ENCODE measurements around the gene DIP2C. TPM values are rescaled to one million over a fixed set of nuclear protein-coding genes. Genes with fewer than 3 reads are reported as not detected.

The DIP2C gene
- total and polyA plus RNA-seq, 3 experiments from 2014 or later: 0.44 to 1.1 (median 0.55) TPM

- CTCF ChIA-PET: no interaction called here
- no peak for DNase-seq
- Mint-ChIP-seq H3K27ac (no peak overlapping the region), H3K36me3 (peaks cover 5 to 42% (median 6%) of the 10 kb centered on the region in 3 donors), H3K4me3 (no peak overlapping the region), H3K9me3 (no peaks in the 10 kb centered on the region), H3K4me1 (peaks cover 10 to 17% (median 16%) of the 10 kb centered on the region in 3 donors), H3K27me3 (peaks cover 0 to 4% of the 10 kb centered on the region in 2 donors)
- no peak overlapping the region for H3K4me3 ChIP-seq (ENCODE audit: low read length)
- no peaks in the 10 kb centered on the region for H3K27me3 ChIP-seq (ENCODE audit: insufficient read depth, low read length, poor library complexity, severe bottlenecking)
- POLR2A ChIA-PET: no interaction called here
- H3K4me1 ChIP-seq (ENCODE audit: insufficient read depth, low read length): peaks cover 3% of the 10 kb centered on the region
- H3K27ac ChIP-seq (ENCODE audit: low read depth, low read length): no peak overlapping the region
- no peaks in the 10 kb centered on the region for H3K36me3 ChIP-seq (ENCODE audit: insufficient read depth, low read length)
- no peaks in the 10 kb centered on the region for H3K9me3 ChIP-seq (ENCODE audit: low read length)
Observed at GRCh38 chr10:287026-287709, 402.3 kb downstream of the DIP2C start.

DNA sequence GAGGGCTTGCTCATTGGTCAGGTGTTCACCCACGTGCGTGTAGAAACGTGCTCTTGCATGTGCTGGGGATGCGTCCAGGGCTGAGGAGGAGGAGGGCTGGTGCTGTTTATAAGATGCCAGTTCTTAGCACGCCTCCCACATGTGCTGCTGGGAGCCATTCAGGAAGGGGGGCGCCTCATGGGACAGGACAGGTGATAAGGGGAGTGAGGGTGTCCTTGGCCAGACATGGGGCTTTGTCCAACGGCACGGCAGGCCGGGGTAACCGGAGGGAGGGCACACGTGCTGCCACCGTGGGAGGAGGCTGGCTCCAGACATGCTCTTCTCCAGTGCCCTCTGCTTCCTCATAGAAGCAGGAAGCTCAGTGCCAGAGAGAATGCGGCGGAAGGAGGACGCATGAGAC, 404.3 kb downstream of the DIP2C start:
- H3K4me3 ChIP-seq (ENCODE audit: low read length): no peak overlapping the region
- no peaks in the 10 kb centered on the region for H3K9me3 Mint-ChIP-seq
- H3K4me1 Mint-ChIP-seq: peaks cover 10 to 17% (median 16%) of the 10 kb centered on the region in 3 donors
- DNase-seq: no peak
- H3K4me3 Mint-ChIP-seq: no peak overlapping the region
- H3K36me3 ChIP-seq (ENCODE audit: insufficient read depth, low read length): no peaks in the 10 kb centered on the region
- no peak overlapping the region for H3K27ac ChIP-seq (ENCODE audit: low read depth, low read length)
- ChIA-PET CTCF (no interaction called here), POLR2A (interaction anchor here (0.6 kb wide), 1 partner anchor 184 kb away, joined by 5 read pairs; no protein-coding TSS in a partner anchor)
- no peaks in the 10 kb centered on the region for H3K9me3 ChIP-seq (ENCODE audit: low read length)
- peaks cover 0 to 1% of the 10 kb centered on the region in 2 donors for H3K27me3 Mint-ChIP-seq
- H3K27ac Mint-ChIP-seq: no peak overlapping the region
- no peaks in the 10 kb centered on the region for H3K27me3 ChIP-seq (ENCODE audit: insufficient read depth, low read length, poor library complexity, severe bottlenecking)
- H3K36me3 Mint-ChIP-seq: peaks cover 4 to 50% (median 5%) of the 10 kb centered on the region in 3 donors
- peaks cover 3% of the 10 kb centered on the region for H3K4me1 ChIP-seq (ENCODE audit: insufficient read depth, low read length)

GRCh38 chr10:283916-284356, 405.5 kb downstream of the DIP2C start:
- DNase-seq: no peak
- no peaks in the 10 kb centered on the region for H3K27me3 ChIP-seq (ENCODE audit: insufficient read depth, low read length, poor library complexity, severe bottlenecking)

GRCh38 chr10:283140-283479, 406.4 kb downstream of the DIP2C start:
- Mint-ChIP-seq H3K36me3 (peaks cover 3 to 47% (median 5%) of the 10 kb centered on the region in 3 donors), H3K9me3 (no peaks in the 10 kb centered on the region), H3K27ac (no peak overlapping the region), H3K4me3 (no peak overlapping the region), H3K27me3 (peaks cover 0 to 1% of the 10 kb centered on the region in 2 donors), H3K4me1 (peaks cover 10 to 17% (median 16%) of the 10 kb centered on the region in 3 donors)
- ChIA-PET CTCF (no interaction called here), POLR2A (no interaction called here)
- Histone ChIP-seq H3K27ac (ENCODE audit: low read depth, low read length) (no peak overlapping the region), H3K36me3 (ENCODE audit: insufficient read depth, low read length) (no peaks in the 10 kb centered on the region), H3K4me3 (ENCODE audit: low read length) (no peak overlapping the region), H3K27me3 (ENCODE audit: insufficient read depth, low read length, poor library complexity, severe bottlenecking) (no peaks in the 10 kb centered on the region), H3K4me1 (ENCODE audit: insufficient read depth, low read length) (peaks cover 3% of the 10 kb centered on the region), H3K9me3 (ENCODE audit: low read length) (no peaks in the 10 kb centered on the region)
- DNase-seq: no peak

More at GRCh38 chr10:283916-284356, 405.5 kb downstream of the DIP2C start:
- H3K27me3 Mint-ChIP-seq: peaks cover 0 to 1% of the 10 kb centered on the region in 2 donors
- no peak overlapping the region for H3K27ac ChIP-seq (ENCODE audit: low read depth, low read length)
- ChIA-PET CTCF (no interaction called here), POLR2A (no interaction called here)
- no peaks in the 10 kb centered on the region for H3K9me3 Mint-ChIP-seq
- peaks cover 10 to 17% (median 16%) of the 10 kb centered on the region in 3 donors for H3K4me1 Mint-ChIP-seq
- H3K36me3 ChIP-seq (ENCODE audit: insufficient read depth, low read length): no peaks in the 10 kb centered on the region
- peaks cover 3% of the 10 kb centered on the region for H3K4me1 ChIP-seq (ENCODE audit: insufficient read depth, low read length)
- no peak overlapping the region for H3K4me3 ChIP-seq (ENCODE audit: low read length)
- H3K4me3 Mint-ChIP-seq: peak overlapping the region in 6 of 7 donors; percentile 36 to 79 (median 56)
- no peaks in the 10 kb centered on the region for H3K9me3 ChIP-seq (ENCODE audit: low read length)
- peak overlapping the region in 4 of 8 donors; percentile 7 to 84 (median 58) for H3K27ac Mint-ChIP-seq
- peaks cover 3 to 50% (median 5%) of the 10 kb centered on the region in 3 donors for H3K36me3 Mint-ChIP-seq

- ChIA-PET POLR2A (no interaction called here), CTCF (no interaction called here)
- H3K27ac ChIP-seq (ENCODE audit: low read depth, low read length): no peak overlapping the region
- H3K4me3 ChIP-seq (ENCODE audit: low read length): no peak overlapping the region
- Mint-ChIP-seq H3K4me1 (peaks cover 10 to 17% (median 16%) of the 10 kb centered on the region in 3 donors), H3K27ac (peak overlapping the region in 1 of 8 donors; percentile 38), H3K36me3 (peaks cover 0 to 50% (median 4%) of the 10 kb centered on the region in 3 donors), H3K27me3 (peaks cover 0 to 3% of the 10 kb centered on the region in 2 donors), H3K9me3 (no peaks in the 10 kb centered on the region), H3K4me3 (no peak overlapping the region)
- no peak for DNase-seq
- no peaks in the 10 kb centered on the region for H3K9me3 ChIP-seq (ENCODE audit: low read length)
- no peaks in the 10 kb centered on the region for H3K36me3 ChIP-seq (ENCODE audit: insufficient read depth, low read length)
- H3K4me1 ChIP-seq (ENCODE audit: insufficient read depth, low read length): peaks cover 3% of the 10 kb centered on the region
- H3K27me3 ChIP-seq (ENCODE audit: insufficient read depth, low read length, poor library complexity, severe bottlenecking): no peaks in the 10 kb centered on the region
Observed at GRCh38 chr10:282294-283139, 407.0 kb downstream of the DIP2C start.

GRCh38 chr10:279655-280054, 409.8 kb downstream of the DIP2C start:
- POLR2A ChIA-PET: no interaction called here
- Histone ChIP-seq H3K27ac (ENCODE audit: low read depth, low read length) (no peak overlapping the region), H3K4me3 (ENCODE audit: low read length) (no peak overlapping the region), H3K27me3 (ENCODE audit: insufficient read depth, low read length, poor library complexity, severe bottlenecking) (no peaks in the 10 kb centered on the region), H3K4me1 (ENCODE audit: insufficient read depth, low read length) (peaks cover 3% of the 10 kb centered on the region), H3K36me3 (ENCODE audit: insufficient read depth, low read length) (no peaks in the 10 kb centered on the region), H3K9me3 (ENCODE audit: low read length) (no peaks in the 10 kb centered on the region)
- H3K36me3 Mint-ChIP-seq: peaks cover 0 to 39% (median 2%) of the 10 kb centered on the region in 3 donors
- H3K27me3 Mint-ChIP-seq: peaks cover 0 to 3% of the 10 kb centered on the region in 2 donors
- DNase-seq: no peak
- peak overlapping the region in 1 of 8 donors; percentile 75 for H3K27ac Mint-ChIP-seq
- peaks cover 10 to 17% (median 16%) of the 10 kb centered on the region in 3 donors for H3K4me1 Mint-ChIP-seq
- CTCF ChIA-PET: no interaction called here
- no peaks in the 10 kb centered on the region for H3K9me3 Mint-ChIP-seq
- H3K4me3 Mint-ChIP-seq: no peak overlapping the region

GRCh38 chr10:279232-279631, 410.2 kb downstream of the DIP2C start:
- peaks cover 0 to 35% (median 2%) of the 10 kb centered on the region in 3 donors for H3K36me3 Mint-ChIP-seq
- H3K9me3 ChIP-seq (ENCODE audit: low read length): no peaks in the 10 kb centered on the region
- no peaks in the 10 kb centered on the region for H3K9me3 Mint-ChIP-seq
- H3K4me3 Mint-ChIP-seq: no peak overlapping the region
- H3K4me1 Mint-ChIP-seq: peaks cover 7 to 14% (median 13%) of the 10 kb centered on the region in 3 donors
- H3K36me3 ChIP-seq (ENCODE audit: insufficient read depth, low read length): no peaks in the 10 kb centered on the region
- no peak overlapping the region for H3K27ac Mint-ChIP-seq
- H3K4me1 ChIP-seq (ENCODE audit: insufficient read depth, low read length): peaks cover 3% of the 10 kb centered on the region
- DNase-seq: no peak
- H3K27ac ChIP-seq (ENCODE audit: low read depth, low read length): no peak overlapping the region
- ChIA-PET CTCF (no interaction called here), POLR2A (no interaction called here)
- H3K27me3 ChIP-seq (ENCODE audit: insufficient read depth, low read length, poor library complexity, severe bottlenecking): no peaks in the 10 kb centered on the region
- peaks cover 0 to 3% of the 10 kb centered on the region in 2 donors for H3K27me3 Mint-ChIP-seq
- H3K4me3 ChIP-seq (ENCODE audit: low read length): no peak overlapping the region

GRCh38 chr10:278707-279106, 410.8 kb downstream of the DIP2C start:
- DNase-seq: no peak
- Histone ChIP-seq H3K9me3 (ENCODE audit: low read length) (no peaks in the 10 kb centered on the region), H3K36me3 (ENCODE audit: insufficient read depth, low read length) (no peaks in the 10 kb centered on the region), H3K27ac (ENCODE audit: low read depth, low read length) (no peak overlapping the region), H3K4me3 (ENCODE audit: low read length) (no peak overlapping the region), H3K27me3 (ENCODE audit: insufficient read depth, low read length, poor library complexity, severe bottlenecking) (no peaks in the 10 kb centered on the region), H3K4me1 (ENCODE audit: insufficient read depth, low read length) (no peaks in the 10 kb centered on the region)
- H3K4me3 Mint-ChIP-seq: no peak overlapping the region
- peaks cover 3 to 9% (median 8%) of the 10 kb centered on the region in 3 donors for H3K4me1 Mint-ChIP-seq
- ChIA-PET POLR2A (no interaction called here), CTCF (no interaction called here)
- peak overlapping the region in 1 of 8 donors; percentile 73 for H3K27ac Mint-ChIP-seq
- H3K36me3 Mint-ChIP-seq: peaks cover 0 to 33% (median 2%) of the 10 kb centered on the region in 3 donors
- H3K27me3 Mint-ChIP-seq: peaks cover 0 to 2% of the 10 kb centered on the region in 2 donors
- H3K9me3 Mint-ChIP-seq: no peaks in the 10 kb centered on the region

All from CD8-positive, alpha-beta memory T cell (primary cell).